IPS-18c (cell line): ENCODE data around the gene ATP6V1D.
"Not testable (repeated sequence)": the region's sequence is repeated elsewhere in the genome, so short reads cannot be mapped to it uniquely, and the experiment has no call there.

Experiments
- H3K4me3 ChIP-seq: 2 replicates; pipeline ENCODE4 v1.7.0; 2013; ENCODE audit warnings: low read depth, mild to moderate bottlenecking, low read length, moderate library complexity; ENCODE audit not compliant: insufficient read depth
- H3K9me3 ChIP-seq: one replicate; pipeline ENCODE4 v1.6.1; 2013; ENCODE audit warnings: mild to moderate bottlenecking, low read length, moderate library complexity; ENCODE audit not compliant: control insufficient read depth, insufficient read depth

ATP6V1D gene

DNA sequence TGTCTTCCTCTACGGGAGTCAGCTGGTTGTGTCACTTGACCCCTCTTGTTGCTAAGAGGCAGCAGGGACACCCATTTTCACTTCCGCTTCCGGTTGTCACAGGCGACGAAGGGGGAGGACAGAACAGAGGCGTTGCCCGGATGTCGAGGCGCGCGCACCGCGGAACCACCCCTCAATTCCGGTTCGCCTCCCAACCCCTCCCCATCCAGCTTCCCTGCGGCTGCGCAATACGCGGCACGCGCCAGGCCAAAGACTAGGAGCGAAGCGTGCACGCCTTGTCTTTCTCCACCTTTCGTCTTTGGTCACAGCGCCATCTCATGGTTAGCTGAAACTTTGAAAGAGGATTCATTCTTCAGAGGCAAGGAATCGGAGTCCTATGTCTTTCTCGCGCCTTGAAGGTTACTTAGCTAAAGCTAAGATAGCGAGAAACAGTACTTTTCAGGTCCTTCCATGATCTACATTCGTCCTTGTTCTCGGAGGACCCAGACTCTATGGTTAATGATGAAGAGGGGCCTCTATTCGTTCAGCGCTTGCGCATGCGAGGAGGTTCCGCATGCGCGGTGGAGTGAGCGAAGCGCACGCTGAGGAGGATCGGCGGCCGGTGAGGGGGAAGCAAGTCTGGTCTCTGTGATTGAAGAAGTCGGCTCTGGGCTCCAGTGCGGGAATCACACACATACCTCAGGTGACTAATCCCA, at the start of gene ATP6V1D, which contains the start of gene EIF2S1:
Gene ATP6V1D, minus strand, starts transcription at position 30 of the 695 bp plus-strand sequence. CDS start 106 bp downstream, outside the sequence.
Gene EIF2S1, plus strand, starts transcription at position 554 of the 695 bp plus-strand sequence. CDS start 4,440 bp downstream, outside the sequence.
- Histone ChIP-seq H3K9me3 (no peaks in the 10 kb centered on the region), H3K4me3 (peak within 1 kb of the TSS; percentile 87)

DNA sequence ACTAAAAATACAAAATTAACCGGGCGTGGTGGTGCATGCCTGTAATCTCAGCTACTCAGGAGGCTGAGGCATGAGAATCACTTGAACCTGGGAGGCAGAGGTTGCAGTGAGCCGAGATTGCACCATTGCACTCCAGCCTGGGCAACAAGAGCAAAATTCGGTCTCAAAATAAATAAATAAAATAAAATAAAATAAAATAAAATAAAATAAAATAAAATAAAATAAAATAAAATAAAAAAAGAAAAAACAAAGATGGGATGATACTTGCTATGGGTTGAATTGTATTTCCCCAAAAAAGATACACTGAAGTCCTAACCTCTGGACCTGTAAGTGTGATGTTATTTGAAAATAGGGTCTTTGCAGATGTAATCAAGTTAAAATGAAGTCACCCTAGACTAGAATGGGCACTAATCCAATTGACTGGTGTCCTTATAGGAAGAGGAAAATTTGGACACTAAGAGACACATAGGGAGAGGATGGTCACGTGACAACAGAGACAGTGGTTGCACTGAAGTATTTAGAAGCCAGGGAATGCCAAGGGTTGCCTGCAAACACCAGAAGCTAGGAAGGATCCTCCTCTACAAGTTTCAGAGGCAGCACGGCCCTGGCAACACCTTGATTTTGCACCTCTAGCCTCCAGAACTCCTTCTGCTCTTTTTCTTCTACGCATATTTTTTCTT, 48.7 kb upstream of the ATP6V1D start:
- H3K9me3 ChIP-seq, H3K4me3 ChIP-seq: not testable (repeated sequence)

DNA sequence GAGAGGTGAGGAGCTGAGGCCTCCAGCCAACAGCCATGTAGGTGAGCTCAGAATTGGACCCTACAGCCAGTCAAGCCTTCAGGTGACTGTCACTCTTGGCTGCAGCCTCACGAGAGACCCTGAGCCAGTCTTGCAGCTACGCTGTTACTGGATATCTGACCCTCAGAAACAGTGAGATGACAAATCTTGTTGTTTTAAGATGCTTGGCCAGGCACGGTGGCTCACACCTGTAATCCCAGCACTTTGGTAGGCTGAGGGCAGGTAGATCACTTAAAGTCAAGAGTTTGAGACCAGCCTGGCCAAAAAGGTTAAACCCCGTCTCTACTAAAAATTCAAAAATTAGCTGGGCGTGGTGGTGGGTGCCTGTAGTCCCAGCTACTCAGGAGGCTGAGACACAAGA, 46.2 kb upstream of the ATP6V1D start:
- H3K9me3 ChIP-seq: no peaks in the 10 kb centered on the region
- no peak overlapping the region for H3K4me3 ChIP-seq

DNA sequence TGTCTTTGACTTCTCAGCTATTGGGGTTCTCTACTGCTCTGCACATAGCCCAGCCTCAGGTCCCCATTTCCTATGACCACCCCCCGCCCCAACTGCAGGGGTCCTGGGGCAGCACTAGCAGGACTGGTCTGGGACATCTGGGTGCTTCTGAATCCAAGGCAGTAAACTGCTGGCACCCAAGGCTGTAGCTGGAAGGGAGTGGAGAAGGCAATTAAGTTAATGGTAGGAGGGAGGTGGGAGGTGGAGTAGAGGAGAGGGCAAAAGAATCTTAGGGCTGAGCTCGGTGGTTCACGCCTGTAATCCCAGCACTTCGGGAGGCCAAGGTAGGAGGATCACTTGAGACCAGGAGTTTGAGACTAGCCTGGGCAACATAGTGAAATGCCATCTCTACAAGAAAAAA, 40.8 kb upstream of the ATP6V1D start:
- no peak overlapping the region for H3K4me3 ChIP-seq
- H3K9me3 ChIP-seq: no peaks in the 10 kb centered on the region

DNA sequence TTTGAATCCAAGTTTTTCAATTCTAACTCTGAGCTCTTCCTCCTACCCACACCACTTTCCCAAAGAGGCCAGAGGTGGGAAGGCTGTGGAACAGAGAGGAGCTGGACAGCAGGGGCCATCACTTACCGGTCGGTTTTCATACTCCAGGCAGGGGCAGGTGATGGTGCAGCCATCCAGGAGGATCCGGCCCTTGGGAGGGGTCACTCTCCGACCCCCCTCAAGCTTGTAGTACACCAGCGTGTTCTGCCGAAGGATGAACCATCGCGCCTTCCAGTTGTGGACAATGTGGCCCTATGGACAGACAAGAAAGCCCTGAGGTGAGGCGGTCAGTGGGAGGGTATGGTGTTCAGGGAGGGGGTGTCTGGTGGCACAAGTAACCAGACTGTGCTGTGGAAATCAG, 37.9 kb upstream of the ATP6V1D start:
- no peak overlapping the region for H3K4me3 ChIP-seq
- no peaks in the 10 kb centered on the region for H3K9me3 ChIP-seq

DNA sequence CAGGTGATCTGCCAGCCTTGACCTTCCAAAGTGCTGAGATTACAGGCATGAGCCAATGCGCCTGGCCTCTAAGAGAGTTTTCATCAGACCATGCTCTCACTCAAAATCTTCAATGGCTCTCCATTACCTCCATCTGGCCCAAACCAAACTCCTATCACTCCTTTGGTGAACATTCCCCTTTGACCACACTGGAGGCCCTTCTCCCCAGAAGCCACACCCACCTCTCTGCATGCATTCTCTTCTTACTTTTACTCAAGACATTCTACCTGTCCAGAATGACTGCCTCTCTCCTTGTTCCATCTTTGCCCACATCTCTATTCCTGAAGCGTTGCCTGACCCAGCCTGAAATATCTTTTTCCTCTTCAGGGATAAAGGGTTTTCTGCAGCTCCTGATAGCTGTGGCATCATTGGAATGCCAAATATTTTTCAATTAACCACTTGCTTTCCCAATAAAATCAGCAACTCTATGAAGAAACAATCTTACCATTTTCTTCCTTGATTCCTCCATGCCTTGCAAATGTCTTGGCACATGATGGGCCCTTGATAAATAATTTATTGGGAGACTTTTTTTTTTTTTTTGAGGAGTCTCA, 36.9 kb upstream of the ATP6V1D start:
- Histone ChIP-seq H3K9me3 (no peaks in the 10 kb centered on the region), H3K4me3 (no peak overlapping the region)

DNA sequence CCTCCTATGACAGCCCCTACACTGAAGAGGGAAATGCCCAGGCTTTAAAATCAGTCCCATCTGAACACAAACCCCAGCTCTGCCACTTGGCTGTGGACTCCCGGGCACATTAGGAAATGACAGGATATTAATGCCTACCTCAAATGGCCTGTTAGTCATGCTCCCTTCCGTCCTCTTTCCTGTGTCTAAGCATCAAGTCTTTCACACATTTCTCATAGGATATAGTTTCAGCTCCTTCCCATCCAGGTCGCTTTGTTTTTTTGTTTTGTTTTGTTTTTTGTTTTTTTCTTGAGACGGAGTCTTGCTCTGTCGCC, 36.2 kb upstream of the ATP6V1D start:
- no peaks in the 10 kb centered on the region for H3K9me3 ChIP-seq
- H3K4me3 ChIP-seq: no peak overlapping the region

DNA sequence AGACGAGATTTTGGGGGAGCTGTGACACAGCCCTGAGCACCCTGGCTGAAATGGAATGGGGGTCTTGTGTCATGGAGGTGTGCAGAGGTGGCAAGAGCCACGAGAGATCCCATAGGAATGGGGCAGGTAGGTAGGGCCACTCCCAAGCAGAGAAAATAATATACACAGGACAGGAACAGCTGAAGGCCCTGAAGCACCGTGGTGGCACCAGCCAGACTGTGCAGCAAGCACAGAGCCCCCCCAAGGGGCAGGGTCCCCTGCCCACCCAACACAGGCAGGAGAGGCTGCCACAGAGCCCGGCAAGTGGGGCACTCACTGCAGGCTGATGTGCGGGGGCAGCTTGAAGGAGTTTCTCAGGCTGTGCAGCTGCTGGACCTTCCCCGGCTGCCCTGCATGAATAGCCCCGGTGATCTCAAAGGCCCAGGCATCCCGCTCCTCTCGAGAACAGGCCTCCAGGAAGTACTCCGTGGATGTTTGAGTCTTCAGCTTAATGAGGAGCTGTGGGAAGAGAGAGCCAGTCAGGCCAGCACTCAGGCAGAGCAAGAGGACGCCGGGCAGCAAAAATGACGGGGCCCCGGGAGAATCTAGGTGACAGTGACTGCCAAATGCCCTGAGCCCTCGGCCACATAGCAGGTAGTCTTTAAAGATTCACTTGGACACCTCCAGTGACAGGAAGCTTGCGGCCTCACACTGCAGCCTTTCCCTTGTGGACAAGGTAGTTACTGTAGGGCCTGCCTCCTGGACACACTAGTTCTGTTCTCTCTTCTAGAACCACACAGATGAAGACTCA, 35.7 kb upstream of the ATP6V1D start:
- Histone ChIP-seq H3K9me3 (no peaks in the 10 kb centered on the region), H3K4me3 (no peak overlapping the region)

DNA sequence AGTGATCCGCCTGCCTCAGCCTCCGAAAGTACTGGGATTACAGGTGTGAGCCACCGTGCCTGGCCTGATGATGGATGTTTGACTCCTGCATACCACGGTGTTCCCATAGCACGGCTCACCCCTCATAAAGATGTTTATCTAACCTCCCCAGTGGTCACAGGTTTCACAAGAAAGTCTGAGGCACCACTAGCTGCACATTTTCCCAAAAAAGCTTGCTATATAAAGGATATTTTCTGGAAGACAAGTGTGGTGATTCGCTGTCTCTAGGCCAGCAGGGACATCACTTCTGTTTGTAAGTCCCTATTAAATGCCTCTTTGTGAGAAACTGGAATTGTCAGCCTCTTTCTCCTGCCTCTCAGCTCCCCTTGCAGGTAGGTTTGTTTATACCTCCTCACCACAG, 34.1 kb upstream of the ATP6V1D start:
- H3K4me3 ChIP-seq: no peak overlapping the region

DNA sequence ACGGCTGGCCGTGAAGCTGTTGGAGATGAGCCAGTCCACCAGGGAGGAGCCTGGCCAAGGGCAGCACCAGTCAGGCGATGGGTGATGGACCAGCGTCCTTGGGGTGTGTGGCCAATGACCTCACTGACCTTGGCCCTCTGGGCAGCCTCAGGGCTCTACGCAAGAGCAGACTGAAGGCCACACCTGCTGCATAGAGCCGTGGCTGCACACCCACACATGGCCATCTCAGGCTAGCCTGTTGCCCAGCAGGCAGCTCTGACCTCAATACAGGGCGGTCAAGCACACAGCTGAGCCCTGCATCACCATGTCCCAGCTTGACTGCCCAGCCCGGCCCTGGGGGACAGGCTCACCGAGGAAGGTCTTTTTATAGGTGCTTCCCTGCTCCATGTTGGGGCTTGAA, 33.2 kb upstream of the ATP6V1D start:
- H3K4me3 ChIP-seq: no peak overlapping the region
- H3K9me3 ChIP-seq: no peaks in the 10 kb centered on the region

More for the DNA sequence above, 34.1 kb upstream of the ATP6V1D start:
- no peaks in the 10 kb centered on the region for H3K9me3 ChIP-seq

DNA sequence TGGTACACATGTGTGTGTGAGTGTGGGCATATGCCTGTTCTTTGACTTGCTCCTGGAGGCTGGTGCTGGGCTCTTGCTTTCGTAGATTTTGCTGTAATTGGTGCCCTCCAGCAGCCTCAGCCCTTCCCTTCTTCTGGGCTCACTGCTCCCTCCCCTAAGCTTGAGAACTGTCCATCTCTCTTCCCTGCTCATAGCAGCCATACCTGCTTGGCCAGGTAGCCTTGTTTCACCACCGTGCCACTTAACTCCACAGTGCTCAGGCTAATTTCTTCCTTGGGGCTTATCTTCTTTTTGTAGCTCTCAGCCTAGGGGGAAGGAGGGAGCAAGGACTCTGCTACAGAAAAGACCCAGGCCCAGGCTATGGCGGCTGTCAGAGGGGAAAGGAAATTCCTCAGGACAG, 32.5 kb upstream of the ATP6V1D start:
- Histone ChIP-seq H3K4me3 (no peak overlapping the region), H3K9me3 (no peaks in the 10 kb centered on the region)

DNA sequence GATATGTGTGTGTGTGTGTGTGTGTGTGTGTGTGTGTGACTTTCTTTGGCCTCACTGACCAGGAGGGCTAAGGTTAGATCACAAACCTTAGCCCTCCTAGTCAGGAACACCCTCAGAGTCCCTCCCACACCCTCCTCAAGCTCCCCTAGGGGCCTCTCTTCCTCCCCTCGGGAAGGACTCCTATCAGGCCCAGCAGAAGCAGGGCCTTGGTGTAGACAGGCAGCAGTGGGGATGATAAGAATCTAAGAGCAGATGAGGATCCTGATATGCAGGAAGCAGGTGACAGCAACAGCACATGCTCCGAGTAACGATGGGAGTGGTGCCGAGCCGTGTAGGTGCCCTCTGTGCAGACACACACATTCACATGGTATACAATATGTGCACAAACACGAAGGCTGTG, 31.7 kb upstream of the ATP6V1D start:
- Histone ChIP-seq H3K4me3 (no peak overlapping the region), H3K9me3 (no peaks in the 10 kb centered on the region)

DNA sequence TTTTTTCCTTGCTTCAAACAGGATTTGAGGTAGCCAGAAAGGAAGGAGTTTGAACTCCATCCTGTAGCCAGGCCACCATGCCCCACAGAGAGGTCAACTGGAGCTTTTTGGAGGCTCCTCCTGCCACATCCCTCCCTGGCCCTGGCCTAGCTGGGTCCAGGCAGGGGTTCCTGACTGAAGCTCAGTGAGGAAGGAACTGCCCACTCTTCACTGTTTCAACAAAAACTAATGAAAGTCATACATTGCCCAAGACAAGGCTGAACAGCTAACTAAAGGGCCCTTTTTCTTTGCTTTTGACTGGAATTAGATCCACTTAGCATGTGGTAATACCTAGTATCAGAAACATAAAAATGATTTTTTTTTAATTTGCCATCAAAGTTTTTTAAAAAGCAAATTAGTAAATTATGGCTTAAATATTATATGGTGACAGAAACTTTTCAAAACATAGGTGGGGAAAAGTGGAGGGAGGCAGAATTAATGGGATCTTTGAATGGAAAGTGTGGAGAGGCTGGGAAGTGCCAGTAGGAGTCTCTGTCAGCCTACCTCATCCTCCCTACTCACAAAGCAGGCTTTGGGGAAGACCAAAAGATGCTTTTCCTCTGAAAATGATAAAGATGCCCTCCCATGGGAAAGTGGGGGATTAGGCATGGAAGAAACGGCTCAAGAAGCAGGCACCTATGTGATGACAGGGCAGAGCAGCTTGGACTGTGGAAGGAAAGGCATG, 30.4 kb upstream of the ATP6V1D start:
- H3K4me3 ChIP-seq: no peak overlapping the region

DNA sequence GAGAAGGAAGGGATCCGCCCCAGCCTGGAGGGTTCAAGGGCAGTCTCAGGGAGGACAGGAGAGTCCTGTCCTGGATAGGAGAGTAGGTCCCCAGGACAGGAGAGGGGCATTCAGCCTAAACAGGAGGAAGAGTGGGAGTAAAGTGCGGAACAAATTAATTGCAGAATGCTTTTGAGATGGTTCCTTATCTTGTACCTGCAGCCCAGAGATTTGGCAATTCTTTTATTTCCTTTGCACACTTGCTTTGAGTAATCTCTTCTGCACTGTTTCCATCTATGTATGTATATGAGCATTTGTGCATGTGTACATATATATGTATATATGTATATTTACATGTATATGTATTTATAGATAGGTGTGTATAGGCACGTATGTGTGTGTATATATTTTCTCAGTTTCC, 29.7 kb upstream of the ATP6V1D start:
- H3K4me3 ChIP-seq: no peak overlapping the region
- no peaks in the 10 kb centered on the region for H3K9me3 ChIP-seq

More for the DNA sequence above, 30.4 kb upstream of the ATP6V1D start:
- H3K9me3 ChIP-seq: no peaks in the 10 kb centered on the region

DNA sequence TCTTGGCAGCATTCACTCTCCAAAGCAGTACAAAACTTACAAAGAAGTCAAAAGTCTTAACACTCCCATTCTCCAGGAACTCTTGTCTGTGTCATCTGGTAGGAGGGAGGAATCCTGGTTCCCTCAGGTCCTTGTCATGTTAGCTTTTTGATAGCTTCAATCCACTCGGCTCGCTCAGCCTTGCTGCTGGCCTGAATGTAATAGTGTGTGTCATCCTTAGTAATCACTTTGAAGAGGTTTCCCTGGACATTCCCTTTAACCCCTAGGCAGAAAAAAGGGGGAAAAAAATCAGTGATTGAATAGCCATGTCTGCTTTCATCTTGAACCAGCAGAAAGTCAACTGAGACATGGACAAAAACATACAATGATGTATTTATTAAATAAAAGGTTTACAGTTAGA, 27.6 kb upstream of the ATP6V1D start:
- no peaks in the 10 kb centered on the region for H3K9me3 ChIP-seq
- no peak overlapping the region for H3K4me3 ChIP-seq

DNA sequence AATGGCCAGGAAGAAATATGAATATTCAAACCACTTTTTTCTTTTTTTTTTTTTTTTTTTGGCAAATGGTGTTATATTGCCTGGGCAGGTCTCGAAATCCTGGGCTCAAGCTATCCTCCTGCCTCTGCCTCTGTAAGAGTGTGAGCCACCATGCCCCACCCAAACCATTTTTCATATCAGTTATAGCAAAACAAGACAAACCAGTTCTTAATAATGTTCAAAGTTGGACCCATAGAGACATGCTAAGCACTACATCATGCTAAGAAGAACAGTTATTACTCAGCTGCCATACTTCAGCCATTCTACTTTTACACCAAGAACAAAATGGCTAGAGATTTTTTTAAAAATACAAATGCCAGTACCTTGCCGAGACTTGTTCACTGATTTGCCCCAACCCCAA, 26.0 kb upstream of the ATP6V1D start:
- Histone ChIP-seq H3K9me3 (no peaks in the 10 kb centered on the region), H3K4me3 (no peak overlapping the region)

DNA sequence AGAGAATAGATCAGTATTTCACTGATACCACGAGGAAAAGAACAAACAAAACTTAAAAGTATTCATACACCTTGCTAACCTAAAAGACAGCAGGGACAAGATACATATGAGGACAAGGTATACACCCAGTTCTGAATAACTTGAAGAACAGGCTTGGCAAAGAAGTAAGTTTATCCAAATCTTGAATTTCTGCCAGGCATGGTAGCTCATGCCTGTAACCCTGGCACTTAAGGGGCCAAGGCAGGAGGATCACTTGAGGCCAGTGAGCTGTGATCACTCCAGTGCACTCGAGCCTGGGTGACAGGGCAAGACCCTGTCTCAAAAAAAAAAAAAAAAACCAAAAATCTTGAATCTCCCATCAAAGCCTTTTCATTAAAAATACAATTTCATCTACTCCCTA, 25.5 kb upstream of the ATP6V1D start:
- H3K9me3 ChIP-seq: no peaks in the 10 kb centered on the region
- H3K4me3 ChIP-seq: no peak overlapping the region
